Parathyroid adenoma (tissue), 2 donors: ENCODE data around the gene CAMSAP1.

Experiments used
- H2AFZ ChIP-seq: fragments of 300-600 bp; sonication (generic); one replicate; pipeline ENCODE4 v1.7.0; 2017; ENCODE audit warnings: antibody characterized with exemption, mild to moderate bottlenecking
- H3K27ac ChIP-seq: fragments of 300-600 bp; sonication (generic); one replicate; pipeline ENCODE4 v1.7.0; 2017
- H3K27me3 ChIP-seq: fragments of 300-600 bp; sonication (generic); one replicate; pipeline ENCODE4 v1.7.0; 2017; ENCODE audit warnings: low read length; ENCODE audit not compliant: control insufficient read depth, insufficient read depth
- H3K36me3 ChIP-seq: fragments of 300-600 bp; sonication (generic); one replicate; pipeline ENCODE4 v1.7.0; 2017; ENCODE audit warnings: low read length; ENCODE audit not compliant: control insufficient read depth, insufficient read depth
- H3K4me1 ChIP-seq: fragments of 300-600 bp; sonication (generic); one replicate; pipeline ENCODE4 v1.7.0; 2017; ENCODE audit warnings: control low read depth
- H3K4me2 ChIP-seq: fragments of 300-600 bp; sonication (generic); one replicate; pipeline ENCODE4 v1.7.0; 2017; ENCODE audit warnings: low read length
- H3K4me3 ChIP-seq: fragments of 300-600 bp; sonication (generic); one replicate; pipeline ENCODE4 v1.7.0; 2017; ENCODE audit warnings: low read depth, low read length
- H3K79me2 ChIP-seq: fragments of 300-600 bp; sonication (generic); one replicate; pipeline ENCODE4 v1.7.0; 2017; ENCODE audit warnings: control low read depth
- H3K9ac ChIP-seq: fragments of 300-600 bp; sonication (generic); one replicate; pipeline ENCODE4 v1.7.0; 2017; ENCODE audit warnings: mild to moderate bottlenecking
- H3K9me3 ChIP-seq: fragments of 300-600 bp; sonication (generic); one replicate; pipeline ENCODE4 v1.7.0; 2017; ENCODE audit warnings: low read length; ENCODE audit not compliant: control insufficient read depth
- TF ChIP-seq, protein P1 (sequence below): fragments of 300-600 bp; sonication (generic); IDR thresholded peaks from one replicate; pipeline ENCODE4 v1.7.0; 2017; ENCODE audit warnings: antibody characterized with exemption, mild to moderate bottlenecking
- donor health status: primary hyperparathyroidism.

CAMSAP1 gene

DNA sequence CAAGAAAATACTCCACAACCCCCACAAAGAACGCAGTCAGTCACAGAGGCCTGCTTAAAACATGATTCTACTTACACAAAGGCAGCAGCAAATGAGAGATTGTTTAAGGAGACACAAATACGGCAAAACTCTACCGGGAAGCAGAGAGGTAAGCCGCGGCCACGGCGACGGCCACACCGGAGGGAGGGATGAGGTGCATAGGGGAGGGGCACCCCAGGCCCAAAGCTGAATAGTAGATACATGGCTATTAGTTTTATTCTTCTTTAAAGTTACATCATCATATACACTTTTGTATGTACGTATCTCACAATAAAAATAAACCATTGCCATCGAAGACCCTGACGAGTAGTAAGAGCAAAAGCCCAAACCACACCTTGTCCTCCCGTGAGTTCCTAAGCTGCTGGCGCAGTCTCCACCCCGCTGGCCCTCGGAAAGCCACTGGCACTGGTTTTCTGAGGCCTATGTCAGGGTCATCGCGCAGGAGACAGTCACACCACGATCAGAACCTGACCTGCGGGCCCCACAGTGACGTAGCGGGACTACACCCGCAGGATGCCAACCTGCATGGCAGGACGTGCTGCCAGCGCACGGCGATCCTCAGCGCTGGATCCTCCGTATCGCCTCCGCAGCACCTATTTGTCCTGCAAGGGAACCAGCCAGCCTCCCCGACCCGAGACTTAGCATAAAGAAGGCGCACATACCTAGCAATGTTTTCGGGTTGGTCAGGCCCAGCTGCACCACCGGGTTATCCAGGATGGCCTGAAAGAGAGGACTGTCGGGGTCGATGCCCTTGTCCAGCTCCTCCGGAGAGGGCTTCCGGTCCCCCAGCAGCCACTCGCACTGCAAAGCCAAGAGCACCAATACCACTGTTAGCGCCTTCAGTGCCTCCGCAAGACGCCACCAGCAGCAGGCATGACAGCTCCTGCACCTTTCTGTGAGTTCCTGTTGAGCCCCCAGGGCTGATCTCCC, 30.5 kb upstream of the CAMSAP1 start:
- no peaks in the 10 kb centered on the region for H3K36me3 ChIP-seq
- H3K79me2 ChIP-seq, result peaks cover 3% of the 10 kb centered on the region
- TF ChIP-seq, protein P1, sequence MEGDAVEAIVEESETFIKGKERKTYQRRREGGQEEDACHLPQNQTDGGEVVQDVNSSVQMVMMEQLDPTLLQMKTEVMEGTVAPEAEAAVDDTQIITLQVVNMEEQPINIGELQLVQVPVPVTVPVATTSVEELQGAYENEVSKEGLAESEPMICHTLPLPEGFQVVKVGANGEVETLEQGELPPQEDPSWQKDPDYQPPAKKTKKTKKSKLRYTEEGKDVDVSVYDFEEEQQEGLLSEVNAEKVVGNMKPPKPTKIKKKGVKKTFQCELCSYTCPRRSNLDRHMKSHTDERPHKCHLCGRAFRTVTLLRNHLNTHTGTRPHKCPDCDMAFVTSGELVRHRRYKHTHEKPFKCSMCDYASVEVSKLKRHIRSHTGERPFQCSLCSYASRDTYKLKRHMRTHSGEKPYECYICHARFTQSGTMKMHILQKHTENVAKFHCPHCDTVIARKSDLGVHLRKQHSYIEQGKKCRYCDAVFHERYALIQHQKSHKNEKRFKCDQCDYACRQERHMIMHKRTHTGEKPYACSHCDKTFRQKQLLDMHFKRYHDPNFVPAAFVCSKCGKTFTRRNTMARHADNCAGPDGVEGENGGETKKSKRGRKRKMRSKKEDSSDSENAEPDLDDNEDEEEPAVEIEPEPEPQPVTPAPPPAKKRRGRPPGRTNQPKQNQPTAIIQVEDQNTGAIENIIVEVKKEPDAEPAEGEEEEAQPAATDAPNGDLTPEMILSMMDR, result no peak
- no peak overlapping the region for H3K27ac ChIP-seq
- H3K4me1 ChIP-seq, result no peaks in the 10 kb centered on the region
- H3K4me2 ChIP-seq, result no peak overlapping the region
- H2AFZ ChIP-seq, result no peak overlapping the region
- no peaks in the 10 kb centered on the region for H3K27me3 ChIP-seq
- H3K9me3 ChIP-seq, result no peaks in the 10 kb centered on the region
- H3K4me3 ChIP-seq, result no peak overlapping the region
- no peak overlapping the region for H3K9ac ChIP-seq

DNA sequence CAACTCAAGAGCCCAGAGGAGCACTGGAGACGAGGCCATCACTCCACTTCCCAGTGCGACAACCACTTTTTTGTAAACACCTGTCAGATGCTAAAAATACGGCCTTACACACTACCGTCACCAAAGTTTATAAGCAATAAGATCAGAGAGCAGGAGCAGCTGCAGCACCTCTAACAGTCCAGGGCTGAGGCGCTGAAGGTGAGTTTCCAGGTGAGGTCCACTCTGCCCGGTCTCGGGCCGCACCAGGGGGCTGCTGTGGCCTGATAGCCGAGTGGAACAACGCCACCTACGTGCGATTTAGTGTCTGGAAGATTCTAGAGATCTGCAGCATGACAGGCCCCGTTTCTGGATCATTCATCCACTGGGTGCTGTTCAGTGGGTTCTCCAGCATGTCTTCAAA, 25.8 kb upstream of the CAMSAP1 start:
- Histone ChIP-seq H3K27ac (no peak overlapping the region), H3K36me3 (no peaks in the 10 kb centered on the region)

DNA sequence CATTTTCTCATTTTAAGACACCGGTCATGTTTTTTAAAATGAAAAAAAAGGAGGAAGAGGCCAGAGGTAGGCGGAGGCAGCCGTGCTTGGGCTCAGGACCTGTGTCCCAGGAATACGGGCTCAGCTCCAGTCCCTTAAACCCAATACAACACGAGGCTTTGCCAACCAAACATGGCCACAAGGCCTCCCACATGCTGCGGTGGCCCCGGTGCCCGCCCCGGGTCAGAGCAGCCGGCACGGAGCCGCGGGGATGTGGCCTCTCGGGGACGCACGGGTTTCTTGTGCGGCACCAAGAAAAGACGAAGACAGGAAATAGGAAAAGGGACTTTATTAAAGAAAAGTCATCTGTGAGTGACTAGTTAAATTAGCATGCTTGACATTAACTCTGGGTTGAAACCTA, 25.3 kb upstream of the CAMSAP1 start:
- no peak overlapping the region for H3K9ac ChIP-seq
- H3K27me3 ChIP-seq, result no peaks in the 10 kb centered on the region
- H3K4me1 ChIP-seq, result no peaks in the 10 kb centered on the region
- no peak overlapping the region for H3K4me2 ChIP-seq
- TF ChIP-seq, protein P1, result no peak
- H2AFZ ChIP-seq, result no peak overlapping the region
- H3K36me3 ChIP-seq, result no peaks in the 10 kb centered on the region
- no peak overlapping the region for H3K27ac ChIP-seq
- H3K4me3 ChIP-seq, result no peak overlapping the region
- no peaks in the 10 kb centered on the region for H3K9me3 ChIP-seq
- H3K79me2 ChIP-seq, result no peaks in the 10 kb centered on the region

More for the DNA sequence above, 25.8 kb upstream of the CAMSAP1 start:
- TF ChIP-seq, protein P1, result no peak
- Histone ChIP-seq H3K9ac (no peak overlapping the region), H2AFZ (no peak overlapping the region), H3K4me1 (no peaks in the 10 kb centered on the region), H3K27me3 (no peaks in the 10 kb centered on the region), H3K9me3 (no peaks in the 10 kb centered on the region), H3K79me2 (no peaks in the 10 kb centered on the region), H3K4me2 (no peak overlapping the region), H3K4me3 (no peak overlapping the region)

DNA sequence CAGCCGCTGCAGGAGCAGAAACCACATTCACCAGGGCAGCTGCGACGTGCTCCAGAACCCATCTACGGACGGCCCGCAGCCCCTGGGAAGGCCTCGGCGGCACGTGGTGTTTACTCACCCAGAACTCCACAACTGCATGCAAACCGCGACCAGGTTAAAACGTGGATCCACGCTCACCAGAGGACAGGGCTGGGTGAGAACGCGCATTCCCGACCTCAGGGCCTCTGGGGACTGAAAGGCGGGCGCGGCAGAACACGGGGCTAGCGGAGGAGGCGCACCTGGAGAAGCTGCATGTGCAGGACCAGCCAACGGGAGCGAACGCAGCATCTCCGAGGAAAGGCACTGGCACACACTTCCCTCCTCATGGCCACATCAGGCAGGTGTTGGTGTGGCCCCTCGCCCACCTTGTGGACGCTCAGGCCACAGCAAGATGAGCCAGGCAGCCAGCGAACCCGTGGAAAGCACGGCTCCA, 24.0 kb upstream of the CAMSAP1 start:
- Histone ChIP-seq H3K9me3 (no peaks in the 10 kb centered on the region), H3K79me2 (no peaks in the 10 kb centered on the region), H3K27me3 (no peaks in the 10 kb centered on the region), H3K36me3 (no peaks in the 10 kb centered on the region), H3K4me3 (no peak overlapping the region), H3K4me1 (no peaks in the 10 kb centered on the region), H3K4me2 (no peak overlapping the region), H3K27ac (no peak overlapping the region), H2AFZ (no peak overlapping the region), H3K9ac (no peak overlapping the region)
- TF ChIP-seq, protein P1, result no peak
